DOHH2 (cell line): Measurements from ENCODE around the gene ADGRB2.

Experiments
- H3F3A ChIP-seq: fragments of 200-600 bp; sonication (generic), shearing (Covaris generic); 2 replicates; pipeline ENCODE4 v1.6.0; 2016; ENCODE audit warnings: antibody characterized with exemption, mild to moderate bottlenecking; ENCODE audit not compliant: control insufficient read depth, insufficient read depth
- H3K27ac ChIP-seq: fragments of 200-600 bp; sonication (generic); 2 replicates; pipeline ENCODE4 v1.5.1; 2014; ENCODE audit warnings: low read depth, mild to moderate bottlenecking, low read length, moderate library complexity
- H3K27me3 ChIP-seq: fragments of 200-600 bp; sonication (generic); 2 replicates; pipeline ENCODE4 v1.6.1; 2014; ENCODE audit warnings: mild to moderate bottlenecking, low read length, mixed read lengths; ENCODE audit not compliant: control insufficient read depth
- H3K36me3 ChIP-seq: fragments of 200-600 bp; sonication (generic); 2 replicates; pipeline ENCODE4 v1.6.1; 2014; ENCODE audit warnings: mild to moderate bottlenecking, low read length, moderate library complexity, mixed read lengths; ENCODE audit not compliant: control insufficient read depth
- H3K4me1 ChIP-seq: fragments of 200-600 bp; sonication (generic); 2 replicates; pipeline ENCODE4 v1.6.1; 2014; ENCODE audit warnings: mild to moderate bottlenecking, low read length, mixed read lengths; ENCODE audit not compliant: control insufficient read depth
- H3K4me2 ChIP-seq: fragments of 200-600 bp; sonication (generic); 2 replicates; pipeline ENCODE4 v1.6.0; 2014; ENCODE audit warnings: mild to moderate bottlenecking, low read length, moderate library complexity
- H3K4me3 ChIP-seq: fragments of 200-600 bp; sonication (generic); 2 replicates; pipeline ENCODE4 v1.5.1; 2014; ENCODE audit warnings: mild to moderate bottlenecking, low read length, mixed read lengths
- H3K79me2 ChIP-seq: fragments of 200-600 bp; sonication (generic); 2 replicates; pipeline ENCODE4 v1.6.1; 2014; ENCODE audit warnings: mild to moderate bottlenecking, low read length, mixed read lengths; ENCODE audit not compliant: control insufficient read depth
- H3K9me2 ChIP-seq: fragments of 200-600 bp; sonication (generic); replicated peaks from 2 replicates; pipeline ENCODE4 v1.6.1; 2014; ENCODE audit warnings: mild to moderate bottlenecking, low read length, mixed read lengths; ENCODE audit not compliant: control insufficient read depth
- H3K9me3 ChIP-seq: fragments of 200-600 bp; sonication (generic); 2 replicates; pipeline ENCODE4 v1.6.1; 2014; ENCODE audit warnings: antibody characterized with exemption, low read length, mixed read lengths; ENCODE audit not compliant: control insufficient read depth, insufficient read depth
- H4K20me1 ChIP-seq: fragments of 200-600 bp; sonication (generic); 2 replicates; pipeline ENCODE4 v1.6.0; 2014; ENCODE audit warnings: low read depth, mild to moderate bottlenecking, antibody characterized with exemption, low read length, moderate library complexity; ENCODE audit not compliant: control insufficient read depth, insufficient read depth
- EZH2phosphoT487 ChIP-seq: fragments of 200-600 bp; sonication (generic); IDR thresholded peaks from 2 replicates; pipeline ENCODE4 v1.6.1; 2017; ENCODE audit warnings: borderline replicate concordance, mild to moderate bottlenecking, antibody characterized with exemption, low read length, moderate library complexity, mixed read lengths
- TF ChIP-seq, protein P1 (sequence below): fragments of 200-600 bp; sonication (generic); IDR thresholded peaks from one replicate; pipeline ENCODE4 v1.5.1; 2014; ENCODE audit warnings: antibody characterized with exemption, mild to moderate bottlenecking, low read depth, low read length; ENCODE audit not compliant: poor library complexity, severe bottlenecking

Gene ADGRB2

DNA sequence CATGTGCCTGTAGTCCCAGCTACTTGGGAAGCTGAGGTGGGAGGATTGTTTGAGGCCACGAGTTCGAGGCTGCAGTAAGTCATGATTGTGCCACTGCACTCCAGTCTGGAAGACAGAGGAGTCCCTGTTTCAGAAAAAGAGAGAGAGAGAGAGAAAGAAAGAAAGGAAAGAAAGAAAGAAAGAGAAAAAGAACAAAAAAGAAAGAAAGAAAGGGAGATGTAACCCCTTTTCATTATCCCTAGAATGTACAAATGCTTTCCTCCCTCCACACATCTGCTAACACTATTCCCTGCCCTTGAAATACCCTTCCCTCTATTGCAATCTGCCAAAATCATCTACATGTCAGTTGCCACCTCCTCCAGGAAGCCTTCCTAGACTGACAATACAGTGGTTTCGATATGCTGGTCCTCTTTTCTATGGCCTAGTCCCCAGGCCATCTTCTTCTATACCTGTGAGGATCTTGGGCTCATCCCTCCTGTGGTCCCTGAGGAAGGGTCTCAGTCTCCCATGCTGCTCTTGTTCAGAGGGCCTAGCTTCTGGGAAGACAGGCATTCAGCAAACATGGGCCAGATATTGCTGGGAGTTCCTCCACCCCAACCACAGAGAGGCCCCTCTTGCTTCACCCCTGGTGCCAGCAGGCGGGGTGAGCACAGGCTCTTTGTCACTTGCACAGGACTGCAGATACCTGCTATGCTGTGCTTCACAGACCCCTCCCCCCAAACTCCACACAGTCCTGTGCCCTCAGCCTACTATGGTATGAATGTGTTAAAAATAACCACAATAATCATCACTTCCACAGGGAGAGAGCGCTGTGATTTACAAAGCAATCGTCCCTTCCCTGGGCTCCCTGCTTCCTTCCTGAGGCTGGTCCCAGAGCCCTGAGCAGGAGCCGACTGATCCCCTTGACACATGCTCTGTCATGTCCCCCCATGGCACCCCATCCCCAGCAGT, 14.1 kb downstream of the ADGRB2 start:
- no peak overlapping the region for H3K27ac ChIP-seq
- H3K9me3 ChIP-seq, result no peaks in the 10 kb centered on the region
- TF ChIP-seq EZH2phosphoT487, result no peak
- TF ChIP-seq, protein P1, sequence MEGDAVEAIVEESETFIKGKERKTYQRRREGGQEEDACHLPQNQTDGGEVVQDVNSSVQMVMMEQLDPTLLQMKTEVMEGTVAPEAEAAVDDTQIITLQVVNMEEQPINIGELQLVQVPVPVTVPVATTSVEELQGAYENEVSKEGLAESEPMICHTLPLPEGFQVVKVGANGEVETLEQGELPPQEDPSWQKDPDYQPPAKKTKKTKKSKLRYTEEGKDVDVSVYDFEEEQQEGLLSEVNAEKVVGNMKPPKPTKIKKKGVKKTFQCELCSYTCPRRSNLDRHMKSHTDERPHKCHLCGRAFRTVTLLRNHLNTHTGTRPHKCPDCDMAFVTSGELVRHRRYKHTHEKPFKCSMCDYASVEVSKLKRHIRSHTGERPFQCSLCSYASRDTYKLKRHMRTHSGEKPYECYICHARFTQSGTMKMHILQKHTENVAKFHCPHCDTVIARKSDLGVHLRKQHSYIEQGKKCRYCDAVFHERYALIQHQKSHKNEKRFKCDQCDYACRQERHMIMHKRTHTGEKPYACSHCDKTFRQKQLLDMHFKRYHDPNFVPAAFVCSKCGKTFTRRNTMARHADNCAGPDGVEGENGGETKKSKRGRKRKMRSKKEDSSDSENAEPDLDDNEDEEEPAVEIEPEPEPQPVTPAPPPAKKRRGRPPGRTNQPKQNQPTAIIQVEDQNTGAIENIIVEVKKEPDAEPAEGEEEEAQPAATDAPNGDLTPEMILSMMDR, result no peak
- no peak overlapping the region for H3K4me3 ChIP-seq
- H3F3A ChIP-seq, result peaks cover 5% of the 10 kb centered on the region
- H3K9me2 ChIP-seq, result no peaks in the 10 kb centered on the region
- peaks cover 25% of the 10 kb centered on the region for H3K4me1 ChIP-seq
- H3K79me2 ChIP-seq, result no peaks in the 10 kb centered on the region
- H3K4me2 ChIP-seq, result no peak overlapping the region
- peaks cover 16% of the 10 kb centered on the region; the same call in 1 of the 2 replicates for H4K20me1 ChIP-seq
- peaks cover 57% of the 10 kb centered on the region for H3K27me3 ChIP-seq
- no peaks in the 10 kb centered on the region for H3K36me3 ChIP-seq

DNA sequence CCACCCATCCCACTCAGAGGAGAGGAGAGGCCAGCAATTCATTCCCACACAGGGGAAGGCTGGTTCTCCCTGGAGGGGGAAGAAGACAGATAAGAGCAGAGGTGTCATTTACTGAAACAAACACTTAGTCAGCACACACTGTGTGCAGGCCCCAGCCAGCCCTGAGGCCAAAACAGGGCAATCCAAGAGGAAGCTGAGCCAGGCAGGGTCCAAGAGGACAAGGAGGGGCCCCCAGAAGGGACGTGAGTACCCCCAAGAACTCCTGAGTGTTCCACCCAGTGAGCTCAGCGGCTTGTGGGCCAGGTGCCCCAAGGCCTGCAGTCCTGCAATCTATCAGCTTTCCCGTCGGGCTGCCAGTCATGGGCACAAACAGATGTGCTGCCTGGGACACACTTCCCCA, 15.8 kb downstream of the ADGRB2 start:
- peaks cover 39% of the 10 kb centered on the region for H3K4me1 ChIP-seq
- H3K9me3 ChIP-seq, result no peaks in the 10 kb centered on the region
- peaks cover 16% of the 10 kb centered on the region; the same call in 1 of the 2 replicates for H4K20me1 ChIP-seq
- TF ChIP-seq, protein P1, result no peak
- TF ChIP-seq EZH2phosphoT487, result no peak
- no peak overlapping the region for H3K4me2 ChIP-seq
- no peak overlapping the region for H3K27ac ChIP-seq
- peaks cover 50% of the 10 kb centered on the region for H3K27me3 ChIP-seq
- no peak overlapping the region for H3K4me3 ChIP-seq
- H3K36me3 ChIP-seq, result no peaks in the 10 kb centered on the region
- H3F3A ChIP-seq, result peaks cover 8% of the 10 kb centered on the region
- no peaks in the 10 kb centered on the region for H3K9me2 ChIP-seq
- no peaks in the 10 kb centered on the region for H3K79me2 ChIP-seq

DNA sequence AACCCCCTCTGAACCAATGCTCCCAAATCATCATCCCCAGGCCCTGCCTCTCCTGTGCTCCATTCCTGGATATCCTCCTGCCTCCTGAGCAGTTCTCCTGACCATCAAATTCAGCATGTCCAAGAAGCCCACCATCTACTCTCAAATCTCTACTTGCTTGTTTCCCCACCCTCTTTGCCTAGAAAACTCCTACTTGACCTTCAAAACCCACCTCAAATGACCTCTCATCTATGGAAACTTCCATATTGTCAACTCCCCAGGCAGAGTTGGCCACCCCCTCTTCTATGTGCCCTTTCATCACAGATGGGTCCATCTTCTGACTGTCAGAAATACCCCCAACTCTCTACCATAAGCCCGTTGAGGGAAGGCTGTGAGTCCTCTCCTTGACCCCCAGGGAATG, 16.8 kb downstream of the ADGRB2 start:
- H3K79me2 ChIP-seq, result no peaks in the 10 kb centered on the region
- TF ChIP-seq EZH2phosphoT487, result no peak
- TF ChIP-seq, protein P1, result no peak
- no peaks in the 10 kb centered on the region for H3K36me3 ChIP-seq
- no peaks in the 10 kb centered on the region for H3K9me3 ChIP-seq
- peaks cover 40% of the 10 kb centered on the region for H3K27me3 ChIP-seq
- no peaks in the 10 kb centered on the region for H3K9me2 ChIP-seq
- H3K4me1 ChIP-seq, result peaks cover 39% of the 10 kb centered on the region
- H3K4me3 ChIP-seq, result no peak overlapping the region
- H4K20me1 ChIP-seq, result peaks cover 16% of the 10 kb centered on the region; the same call in 1 of the 2 replicates
- H3K27ac ChIP-seq, result no peak overlapping the region
- H3K4me2 ChIP-seq, result no peak overlapping the region
- H3F3A ChIP-seq, result peaks cover 8% of the 10 kb centered on the region
